Liver (tissue), 3 donors: ENCODE measurements around the gene RCAN3.

Experiments
- ATF3 ChIP-seq: IDR thresholded peaks from 2 replicates; pipeline ENCODE4 v1.6.1; 2016; ENCODE audit warnings: antibody characterized with exemption
- CTCF ChIP-seq: fragments of 150-350 bp; IDR thresholded peaks from 2 replicates; pipeline ENCODE4 v1.5.1; 2017; ENCODE audit warnings: improper control_type of control experiment, low read depth, low read length; ENCODE audit not compliant: missing input control
- EGR1 ChIP-seq, 2 donors: IDR thresholded peaks; 2 replicates each; pipeline ENCODE4 v1.6.1; 2016 to 2018; ENCODE audit warnings: antibody characterized with exemption in 2 of 2, low read depth in 2 of 2
- YY1 ChIP-seq: IDR thresholded peaks from 2 replicates; pipeline ENCODE4 v1.6.1; 2016; ENCODE audit warnings: antibody characterized with exemption, mild to moderate bottlenecking
- ZBTB33 ChIP-seq: IDR thresholded peaks from 2 replicates; pipeline ENCODE4 v1.6.1; 2016; ENCODE audit warnings: antibody characterized with exemption
- donor health status: healthy.
- donor health status: healthy.

GRCh38 chr1:24554714-24555113 is 52.1 kb downstream of the RCAN3 start:
- TF ChIP-seq CTCF: no peak
- TF ChIP-seq EGR1 (IDR thresholded peaks at IDR 0.05; ENCODE audit: low read depth in 2 of 2): no peak
- TF ChIP-seq ZBTB33: no peak
- TF ChIP-seq ATF3: no peak
- TF ChIP-seq YY1: no peak
